NCI-H1092 treated with DMSO at 0.1 percent for 48 hours (cell line): ENCODE measurements around the gene ARHGAP23.
"Not testable (repeated sequence)": the region's sequence is repeated elsewhere in the genome, so short reads cannot be mapped to it uniquely, and the experiment has no call there.

Experiments used
- DNase-seq: peaks from one replicate; lab custom pipeline; 2025; lab: John Stamatoyannopoulos, UW

ARHGAP23 gene

GRCh38 chr17:38421871-38422827, 6.1 kb upstream of the ARHGAP23 start:
- peak; percentile 11 for DNase-seq

- DNase-seq: no peak
These were observed 3.8 kb upstream of the ARHGAP23 start for GRCh38 chr17:38424297-38424972.

- no peak for DNase-seq
These were observed 3.2 kb upstream of the ARHGAP23 start for GRCh38 chr17:38425031-38425430.

- no peak for DNase-seq
These were observed 2.5 kb upstream of the ARHGAP23 start for GRCh38 chr17:38425744-38426143.

- no peak for DNase-seq
These were observed 1.8 kb upstream of the ARHGAP23 start for GRCh38 chr17:38426441-38426840.

GRCh38 chr17:38427160-38427949, 909 bp upstream of the ARHGAP23 start:
- DNase-seq: no peak

- DNase-seq: no peak
These were observed 543 bp downstream of the ARHGAP23 start for GRCh38 chr17:38428643-38429371.

GRCh38 chr17:38429476-38430100, 1.3 kb downstream of the ARHGAP23 start:
- DNase-seq: no peak

GRCh38 chr17:38430316-38430715, 2.1 kb downstream of the ARHGAP23 start:
- DNase-seq: no peak

- DNase-seq: no peak
These were observed 2.6 kb downstream of the ARHGAP23 start for GRCh38 chr17:38430822-38431221.

GRCh38 chr17:38431346-38432145, 3.3 kb downstream of the ARHGAP23 start:
- DNase-seq: no peak

GRCh38 chr17:38434178-38434665, 6.0 kb downstream of the ARHGAP23 start:
- no peak for DNase-seq

- DNase-seq: no peak
These were observed 7.5 kb downstream of the ARHGAP23 start for GRCh38 chr17:38435795-38436194.

- DNase-seq: no peak
These were observed 8.1 kb downstream of the ARHGAP23 start for GRCh38 chr17:38436386-38436785.

- DNase-seq: not testable (repeated sequence)
These were observed 9.0 kb downstream of the ARHGAP23 start for GRCh38 chr17:38437313-38437712.

- no peak for DNase-seq
These were observed 11.2 kb downstream of the ARHGAP23 start for GRCh38 chr17:38439436-38439835.

GRCh38 chr17:38440614-38441397, 12.5 kb downstream of the ARHGAP23 start:
- no peak for DNase-seq

- DNase-seq: no peak
These were observed 13.3 kb downstream of the ARHGAP23 start for GRCh38 chr17:38441429-38442061.

- no peak for DNase-seq
These were observed 14.3 kb downstream of the ARHGAP23 start for GRCh38 chr17:38442548-38442947.
